ENCODE data around the gene SLC66A3.

DNA sequence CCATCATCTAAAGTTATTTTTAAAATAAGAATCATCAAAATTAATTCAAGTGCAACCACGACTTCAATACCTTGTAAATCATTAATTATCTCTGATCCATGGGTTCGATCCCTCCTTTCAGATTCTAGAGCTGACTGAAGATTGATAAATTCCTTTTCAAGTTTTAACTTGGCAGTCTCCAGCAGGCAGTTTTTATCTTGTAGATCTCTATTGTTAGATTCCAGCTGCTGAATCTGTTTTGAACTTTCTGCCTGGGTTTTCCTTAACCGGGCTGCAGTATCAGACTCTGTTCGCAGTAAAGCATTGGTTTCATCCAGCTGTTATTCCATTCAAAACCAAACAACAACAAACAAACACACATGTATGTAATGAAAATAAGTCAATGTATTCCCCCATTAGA lies 59.5 kb downstream of the SLC66A3 start:
- TF ChIP-seq SP1 (CRISPR knock-in tag; conservative IDR thresholded peaks at IDR 0.05) (no peak), CTCF (IDR thresholded peaks at IDR 0.05) (no peak), CREB1 (CRISPR knock-in tag; IDR thresholded peaks at IDR 0.05) (no peak), NFE2L1 (CRISPR knock-in tag; IDR thresholded peaks at IDR 0.05) (no peak), SMAD3 (CRISPR knock-in tag; IDR thresholded peaks at IDR 0.05; ENCODE audit: borderline replicate concordance) (no peak), CREM (CRISPR knock-in tag; IDR thresholded peaks at IDR 0.05) (no peak), TEAD1 (CRISPR knock-in tag; IDR thresholded peaks at IDR 0.05) (no peak), ATF6 (CRISPR knock-in tag; IDR thresholded peaks at IDR 0.05) (no peak), NFYB (CRISPR knock-in tag; conservative IDR thresholded peaks at IDR 0.05; ENCODE audit: low read depth) (no peak), GABPB1 (CRISPR knock-in tag; IDR thresholded peaks at IDR 0.05) (no peak)
- TF ChIP-seq, protein P1, sequence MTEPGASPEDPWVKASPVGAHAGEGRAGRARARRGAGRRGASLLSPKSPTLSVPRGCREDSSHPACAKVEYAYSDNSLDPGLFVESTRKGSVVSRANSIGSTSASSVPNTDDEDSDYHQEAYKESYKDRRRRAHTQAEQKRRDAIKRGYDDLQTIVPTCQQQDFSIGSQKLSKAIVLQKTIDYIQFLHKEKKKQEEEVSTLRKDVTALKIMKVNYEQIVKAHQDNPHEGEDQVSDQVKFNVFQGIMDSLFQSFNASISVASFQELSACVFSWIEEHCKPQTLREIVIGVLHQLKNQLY (CRISPR knock-in tag; IDR thresholded peaks at IDR 0.05) = no peak
- TF ChIP-seq, protein P2, sequence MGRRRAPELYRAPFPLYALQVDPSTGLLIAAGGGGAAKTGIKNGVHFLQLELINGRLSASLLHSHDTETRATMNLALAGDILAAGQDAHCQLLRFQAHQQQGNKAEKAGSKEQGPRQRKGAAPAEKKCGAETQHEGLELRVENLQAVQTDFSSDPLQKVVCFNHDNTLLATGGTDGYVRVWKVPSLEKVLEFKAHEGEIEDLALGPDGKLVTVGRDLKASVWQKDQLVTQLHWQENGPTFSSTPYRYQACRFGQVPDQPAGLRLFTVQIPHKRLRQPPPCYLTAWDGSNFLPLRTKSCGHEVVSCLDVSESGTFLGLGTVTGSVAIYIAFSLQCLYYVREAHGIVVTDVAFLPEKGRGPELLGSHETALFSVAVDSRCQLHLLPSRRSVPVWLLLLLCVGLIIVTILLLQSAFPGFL (CRISPR knock-in tag; IDR thresholded peaks at IDR 0.05; ENCODE audit: borderline replicate concordance) = no peak
- TF ChIP-seq, protein P3, sequence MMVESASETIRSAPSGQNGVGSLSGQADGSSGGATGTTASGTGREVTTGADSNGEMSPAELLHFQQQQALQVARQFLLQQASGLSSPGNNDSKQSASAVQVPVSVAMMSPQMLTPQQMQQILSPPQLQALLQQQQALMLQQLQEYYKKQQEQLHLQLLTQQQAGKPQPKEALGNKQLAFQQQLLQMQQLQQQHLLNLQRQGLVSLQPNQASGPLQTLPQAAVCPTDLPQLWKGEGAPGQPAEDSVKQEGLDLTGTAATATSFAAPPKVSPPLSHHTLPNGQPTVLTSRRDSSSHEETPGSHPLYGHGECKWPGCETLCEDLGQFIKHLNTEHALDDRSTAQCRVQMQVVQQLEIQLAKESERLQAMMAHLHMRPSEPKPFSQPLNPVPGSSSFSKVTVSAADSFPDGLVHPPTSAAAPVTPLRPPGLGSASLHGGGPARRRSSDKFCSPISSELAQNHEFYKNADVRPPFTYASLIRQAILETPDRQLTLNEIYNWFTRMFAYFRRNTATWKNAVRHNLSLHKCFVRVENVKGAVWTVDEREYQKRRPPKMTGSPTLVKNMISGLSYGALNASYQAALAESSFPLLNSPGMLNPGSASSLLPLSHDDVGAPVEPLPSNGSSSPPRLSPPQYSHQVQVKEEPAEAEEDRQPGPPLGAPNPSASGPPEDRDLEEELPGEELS (CRISPR knock-in tag; IDR thresholded peaks at IDR 0.05) = no peak
